ENCODE data around the gene PPP1R8.

DNA sequence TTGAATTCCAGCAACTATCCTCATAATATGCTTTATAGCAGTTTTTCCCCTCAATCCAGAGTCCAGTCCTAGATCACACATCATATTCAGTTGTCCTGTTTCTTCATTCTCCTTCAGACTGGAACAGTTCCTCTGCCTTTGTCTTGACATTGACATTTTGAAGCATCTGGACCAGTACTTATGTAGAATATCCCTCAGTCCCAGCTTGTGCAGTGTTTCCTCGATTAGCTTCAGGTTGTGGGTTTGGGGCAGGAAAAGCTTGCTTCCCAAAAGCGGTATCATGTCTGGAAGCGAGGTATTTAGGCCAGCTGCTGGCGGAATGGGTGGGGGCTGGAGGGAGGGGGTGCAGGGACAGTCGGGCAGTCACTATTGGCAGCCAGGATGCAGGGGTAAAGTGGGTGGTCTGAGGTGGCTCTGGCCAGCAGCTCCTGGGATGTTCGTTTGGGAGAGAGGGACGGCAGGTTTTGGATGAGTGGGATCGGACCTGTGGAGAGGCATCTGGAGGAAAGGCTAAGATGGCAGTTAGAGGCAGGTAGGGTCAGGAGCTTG, 48.3 kb downstream of the PPP1R8 start:
- TF ChIP-seq, protein P1, sequence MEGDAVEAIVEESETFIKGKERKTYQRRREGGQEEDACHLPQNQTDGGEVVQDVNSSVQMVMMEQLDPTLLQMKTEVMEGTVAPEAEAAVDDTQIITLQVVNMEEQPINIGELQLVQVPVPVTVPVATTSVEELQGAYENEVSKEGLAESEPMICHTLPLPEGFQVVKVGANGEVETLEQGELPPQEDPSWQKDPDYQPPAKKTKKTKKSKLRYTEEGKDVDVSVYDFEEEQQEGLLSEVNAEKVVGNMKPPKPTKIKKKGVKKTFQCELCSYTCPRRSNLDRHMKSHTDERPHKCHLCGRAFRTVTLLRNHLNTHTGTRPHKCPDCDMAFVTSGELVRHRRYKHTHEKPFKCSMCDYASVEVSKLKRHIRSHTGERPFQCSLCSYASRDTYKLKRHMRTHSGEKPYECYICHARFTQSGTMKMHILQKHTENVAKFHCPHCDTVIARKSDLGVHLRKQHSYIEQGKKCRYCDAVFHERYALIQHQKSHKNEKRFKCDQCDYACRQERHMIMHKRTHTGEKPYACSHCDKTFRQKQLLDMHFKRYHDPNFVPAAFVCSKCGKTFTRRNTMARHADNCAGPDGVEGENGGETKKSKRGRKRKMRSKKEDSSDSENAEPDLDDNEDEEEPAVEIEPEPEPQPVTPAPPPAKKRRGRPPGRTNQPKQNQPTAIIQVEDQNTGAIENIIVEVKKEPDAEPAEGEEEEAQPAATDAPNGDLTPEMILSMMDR (IDR thresholded peaks at IDR 0.05): no peak
- TF ChIP-seq POLR2A (IDR thresholded peaks at IDR 0.05; ENCODE audit: low read depth) (no peak), EP300 (IDR thresholded peaks at IDR 0.05) (no peak), POLR2AphosphoS5 (IDR thresholded peaks at IDR 0.05) (no peak)
